HCT116 (cell line): ENCODE results near the gene HOTAIR. TPM values are rescaled to one million over a fixed set of nuclear protein-coding genes. Genes with fewer than 3 reads are reported as not detected.

Experiments
- ATAC-seq: fragments of 200-7000 bp; cut with Tn5 transposase; 2 replicates; pipeline ENCODE4 v1.9.1; 2020; ENCODE audit warnings: mild to moderate bottlenecking, moderate library complexity
- BruUV-seq: library from RNA; stranded (reverse); fragments of 400-500 nt; replicated peaks from 2 replicates; lab custom pipeline; 2021; lab: Mats Ljungman, UMichigan
- CTCF ChIA-PET: fragments of 300-600 bp; sonication (Branson Sonifier 250); formaldehyde crosslinking; loops from one replicate; lab custom pipeline; 2021; ENCODE audit warnings: antibody characterized with exemption; lab: Charles Lee
- POLR2A ChIA-PET: fragments of 300-600, 350-600 bp; sonication (Branson Sonifier 250); formaldehyde crosslinking; loops from one replicate; lab custom pipeline; 2021; ENCODE audit warnings: antibody characterized with exemption; lab: Charles Lee
- RAD21 ChIA-PET, 2 experiments: fragments of 300-600 bp; sonication (Branson Sonifier 250); formaldehyde crosslinking; loops; one replicate each; lab custom pipeline; 2023; ENCODE audit warnings: low total read pairs in 2 of 2; ENCODE audit not compliant: uncharacterized antibody in 2 of 2, unreplicated experiment in 2 of 2, low non-redundant PET in 1 of 2; lab: Charles Lee
- DNase-seq: peaks from one replicate; pipeline ENCODE4 v3.0.0-alpha.2; 2010; ENCODE audit warnings: low read depth, low spot score
- H2AFZ ChIP-seq: fragments of 200-600 bp; shearing (Covaris generic), sonication (generic); 2 replicates; pipeline ENCODE4 v1.6.1; 2017; ENCODE audit warnings: low read depth, mixed run types, mixed read lengths, antibody characterized with exemption, low read length; ENCODE audit not compliant: poor library complexity, severe bottlenecking
- H3K27ac ChIP-seq: 2 replicates; pipeline ENCODE4 v1.5.1; 2012; ENCODE audit warnings: low read depth, low read length
- H3K27me3 ChIP-seq: fragments of 200-600 bp; sonication (generic); 2 replicates; pipeline ENCODE4 v1.6.1; 2016; ENCODE audit warnings: mixed run types, low read length, mixed read lengths; ENCODE audit not compliant: insufficient read depth
- H3K36me3 ChIP-seq, 2 experiments: fragments of 200-500 bp in 1 of 2; fragments of 200-600 bp in 1 of 2; sonication (Bioruptor generic) in 1 of 2; sonication (generic) in 1 of 2; 2 replicates each; pipeline versions ENCODE4 v1.5.1 to v1.6.1; 2014 to 2016; ENCODE audit warnings: low read length in 2 of 2, inconsistent platforms in 1 of 2, mixed read lengths in 1 of 2, mixed run types in 1 of 2; ENCODE audit not compliant: insufficient read depth in 2 of 2, control insufficient read depth in 1 of 2
- H3K4me1 ChIP-seq, 2 experiments: fragments of 200-600 bp in 1 of 2; sonication (generic) in 1 of 2; 2 replicates each; pipeline versions ENCODE4 v1.5.1 to v1.6.1; 2012 to 2017; ENCODE audit warnings: low read length in 2 of 2, inconsistent platforms in 1 of 2, mild to moderate bottlenecking in 1 of 2, mixed read lengths in 1 of 2, mixed run types in 1 of 2, moderate library complexity in 1 of 2; ENCODE audit not compliant: insufficient read depth in 2 of 2, control insufficient read depth in 1 of 2
- H3K4me2 ChIP-seq: fragments of 200-600 bp; sonication (generic); 2 replicates; pipeline ENCODE4 v1.6.1; 2017; ENCODE audit warnings: mixed run types, low read length, mixed read lengths
- H3K4me3 ChIP-seq, 2 experiments: fragments of 200-600 bp in 1 of 2; sonication (generic) in 1 of 2; replicated peaks in 1 of 2; 2 replicates each; pipeline ENCODE4 v1.5.1; 2011 to 2016; ENCODE audit warnings: low read length in 2 of 2, control low read depth in 1 of 2, low read depth in 1 of 2, mild to moderate bottlenecking in 1 of 2, mixed read lengths in 1 of 2, mixed run types in 1 of 2
- H3K79me2 ChIP-seq: fragments of 200-600 bp; sonication (generic); 2 replicates; pipeline ENCODE4 v1.6.1; 2017; ENCODE audit warnings: mild to moderate bottlenecking, mixed run types, low read length, moderate library complexity, mixed read lengths; ENCODE audit not compliant: insufficient read depth
- H3K9ac ChIP-seq: fragments of 200-600 bp; sonication (generic); 2 replicates; pipeline ENCODE4 v1.6.1; 2016; ENCODE audit warnings: low read length, mixed read lengths
- H3K9me2 ChIP-seq: fragments of 200-600 bp; sonication (generic), shearing (Covaris generic); 2 replicates; pipeline ENCODE4 v1.6.1; 2017; ENCODE audit warnings: mixed run types, mild to moderate bottlenecking, moderate library complexity; ENCODE audit not compliant: insufficient read depth
- H3K9me3 ChIP-seq, 2 experiments: fragments of 200-500 bp in 1 of 2; fragments of 200-600 bp in 1 of 2; sonication (Bioruptor generic) in 1 of 2; sonication (generic) in 1 of 2; 2 replicates each; pipeline ENCODE4 v1.6.1; 2014 to 2017; ENCODE audit warnings: low read length in 2 of 2, mixed read lengths in 2 of 2, inconsistent platforms in 1 of 2, low read depth in 1 of 2, mild to moderate bottlenecking in 1 of 2, mixed run types in 1 of 2, moderate library complexity in 1 of 2; ENCODE audit not compliant: control insufficient read depth in 1 of 2, insufficient read depth in 1 of 2
- H4K20me1 ChIP-seq: fragments of 200-600 bp; sonication (generic), shearing (Covaris generic); 2 replicates; pipeline ENCODE4 v1.6.1; 2017; ENCODE audit warnings: mixed run types, mild to moderate bottlenecking, moderate library complexity; ENCODE audit not compliant: insufficient read depth
- EGR1 ChIP-seq: IDR thresholded peaks from 2 replicates; pipeline ENCODE4 v1.6.1; 2012; ENCODE audit warnings: low read depth
- POLR2A ChIP-seq: IDR thresholded peaks from 2 replicates; pipeline ENCODE4 v1.7.0; 2011; ENCODE audit warnings: borderline replicate concordance; ENCODE audit not compliant: insufficient read depth, insufficient read length; ENCODE audit errors: extremely low read depth
- POLR2AphosphoS5 ChIP-seq: IDR thresholded peaks from 2 replicates; pipeline ENCODE4 v1.6.1; 2011; ENCODE audit warnings: mild to moderate bottlenecking, low read depth, low read length, moderate library complexity
- ZFX ChIP-seq: fragments of 450-650 bp; IDR thresholded peaks from 2 replicates; pipeline ENCODE4 v1.6.1; 2017
- ZNF274 ChIP-seq: fragments of 200-500 bp; sonication (Bioruptor generic); IDR thresholded peaks from 2 replicates; pipeline ENCODE4 v1.6.1; 2014; ENCODE audit warnings: mild to moderate bottlenecking, low read depth, low read length, inconsistent platforms
- intact Hi-C: fragments of 100-400 bp; cut with micrococcal nuclease; formaldehyde crosslinking; loops from 2 replicates; pipeline ENCODE4 v1.10.0; 2022
- total RNA-seq: library from RNA; stranded (reverse); gene quantifications from one replicate; pipeline ENCODE4 v1.2.1, GENCODE V29; 2021; ENCODE audit not compliant: unreplicated experiment
- TF ChIP-seq, protein P1 (sequence below), 3 experiments: fragments of 200-600 bp in 1 of 3; sonication (generic) in 1 of 3; IDR thresholded peaks in 2 of 3; conservative IDR thresholded peaks in 1 of 3; 2 replicates each; pipeline ENCODE4 v1.5.1; 2012 to 2017; ENCODE audit warnings: low read depth in 2 of 3, low read length in 2 of 3, antibody characterized with exemption in 1 of 3, borderline replicate concordance in 1 of 3, control low read depth in 1 of 3, mild to moderate bottlenecking in 1 of 3, mixed read lengths in 1 of 3, mixed run types in 1 of 3, moderate library complexity in 1 of 3; ENCODE audit not compliant: insufficient read depth in 1 of 3

The HOTAIR gene
- total RNA-seq, 1 experiment from 2014 or later, result 0.25 TPM

DNA sequence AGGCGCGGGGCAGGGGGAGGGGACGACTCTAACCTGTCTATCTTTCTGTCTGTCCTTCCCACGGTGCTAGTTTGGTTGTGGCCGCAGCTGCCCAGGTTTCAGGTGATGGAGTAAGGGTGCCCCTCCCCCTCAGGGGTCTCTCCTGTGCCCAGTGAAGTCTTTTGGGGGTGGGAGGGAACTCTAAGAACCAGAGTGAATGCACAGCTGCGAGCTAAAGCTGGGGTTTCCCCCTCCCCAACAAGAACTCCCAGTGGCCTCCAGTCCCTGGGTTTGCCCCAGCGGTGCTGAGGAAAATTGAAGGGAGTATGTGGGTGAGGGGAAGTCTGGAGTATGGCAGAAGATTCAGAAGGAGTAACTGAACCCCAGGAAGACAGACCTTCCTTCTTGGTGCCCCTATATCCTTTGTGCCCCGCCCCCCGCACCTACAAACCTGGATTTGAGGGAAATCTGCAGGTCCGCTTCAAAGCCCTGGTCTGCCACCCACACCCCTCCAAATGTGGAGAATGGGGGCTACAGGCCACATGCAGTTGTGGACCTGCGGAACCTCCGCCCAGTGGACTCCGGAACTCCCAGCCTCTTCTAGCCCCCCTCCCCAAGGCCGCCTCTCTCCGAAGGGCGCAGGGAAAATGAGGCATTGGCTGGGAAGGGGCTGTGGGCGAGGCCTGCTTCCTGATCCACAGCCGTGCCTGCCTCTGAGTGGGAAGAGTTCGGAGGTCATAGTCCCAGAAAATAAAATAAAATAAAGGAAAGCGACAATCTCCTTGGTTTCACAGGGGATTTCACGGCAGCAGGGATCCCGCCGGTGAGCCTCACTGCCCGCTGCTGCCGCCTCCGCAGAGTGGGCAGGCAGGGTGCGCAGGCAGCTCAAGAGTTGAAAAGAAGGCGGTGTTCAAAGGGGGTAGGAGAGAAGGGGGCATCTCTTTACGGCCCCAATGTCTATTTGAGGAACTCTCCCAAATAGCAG lies 21.8 kb upstream of the HOTAIR start:
- no peak for DNase-seq
- no peaks in the 10 kb centered on the region for H3K36me3 ChIP-seq
- TF ChIP-seq POLR2AphosphoS5 (peak; percentile 28; the same call in 1 of the 2 replicates), POLR2A (no peak), EGR1 (no peak), ZNF274 (no peak), ZFX (no peak)
- TF ChIP-seq, protein P1, sequence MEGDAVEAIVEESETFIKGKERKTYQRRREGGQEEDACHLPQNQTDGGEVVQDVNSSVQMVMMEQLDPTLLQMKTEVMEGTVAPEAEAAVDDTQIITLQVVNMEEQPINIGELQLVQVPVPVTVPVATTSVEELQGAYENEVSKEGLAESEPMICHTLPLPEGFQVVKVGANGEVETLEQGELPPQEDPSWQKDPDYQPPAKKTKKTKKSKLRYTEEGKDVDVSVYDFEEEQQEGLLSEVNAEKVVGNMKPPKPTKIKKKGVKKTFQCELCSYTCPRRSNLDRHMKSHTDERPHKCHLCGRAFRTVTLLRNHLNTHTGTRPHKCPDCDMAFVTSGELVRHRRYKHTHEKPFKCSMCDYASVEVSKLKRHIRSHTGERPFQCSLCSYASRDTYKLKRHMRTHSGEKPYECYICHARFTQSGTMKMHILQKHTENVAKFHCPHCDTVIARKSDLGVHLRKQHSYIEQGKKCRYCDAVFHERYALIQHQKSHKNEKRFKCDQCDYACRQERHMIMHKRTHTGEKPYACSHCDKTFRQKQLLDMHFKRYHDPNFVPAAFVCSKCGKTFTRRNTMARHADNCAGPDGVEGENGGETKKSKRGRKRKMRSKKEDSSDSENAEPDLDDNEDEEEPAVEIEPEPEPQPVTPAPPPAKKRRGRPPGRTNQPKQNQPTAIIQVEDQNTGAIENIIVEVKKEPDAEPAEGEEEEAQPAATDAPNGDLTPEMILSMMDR (IDR thresholded peaks at IDR 0.05 in 2 of 3, conservative IDR thresholded peaks at IDR 0.05 in 1 of 3; ENCODE audit: borderline replicate concordance in 1 of 3, insufficient read depth in 1 of 3, low read depth in 2 of 3, low read length in 2 of 3), result peak in 2 of 3 experiments; percentile 18 to 30; a peak in 3 of 6 replicates
- H3K27ac ChIP-seq, result peak overlapping the region; percentile 81
- peak overlapping the region; percentile 78 to 85 for H3K4me3 ChIP-seq
- ChIA-PET CTCF (interaction anchor here (1.1 to 4.7 kb wide), 5 partner anchors 9 to 211 kb away, joined by 3 to 22 read pairs (median 5); partner anchors contain the start of gene HOXC10), POLR2A (interaction anchor here (1.3 to 3.4 kb wide), 2 partner anchors 12 to 21 kb away, joined by 3 to 9 read pairs; partner anchors contain the start of gene HOXC10), RAD21 (interaction anchor here in 1 of 2 experiments (1.0 kb wide), 1 partner anchor 10 kb away, joined by 3 read pairs; no protein-coding TSS in a partner anchor)
- no peak overlapping the region for H2AFZ ChIP-seq
- peaks cover 50% of the 10 kb centered on the region for H3K79me2 ChIP-seq
- peak; percentile 19 for ATAC-seq
- intact Hi-C loops, result no loop called here
- H3K9me3 ChIP-seq, result no peaks in the 10 kb centered on the region
- H3K9ac ChIP-seq, result peak overlapping the region; percentile 97
- H3K4me2 ChIP-seq, result peak overlapping the region; percentile 94
- BruUV-seq, result TSS peak; percentile 52
- H3K27me3 ChIP-seq, result no peaks in the 10 kb centered on the region
- peaks cover 22 to 44% of the 10 kb centered on the region in 2 experiments for H3K4me1 ChIP-seq
- no peaks in the 10 kb centered on the region for H3K9me2 ChIP-seq
- H4K20me1 ChIP-seq, result no peaks in the 10 kb centered on the region
